Panc1 (cell line): Measurements from ENCODE around the gene ZNF587B. TPM values are rescaled to one million over a fixed set of nuclear protein-coding genes. Genes with fewer than 3 reads are reported as not detected.
"Not testable (repeated sequence)": the region's sequence is repeated elsewhere in the genome, so short reads cannot be mapped to it uniquely, and the experiment has no call there.

Experiments
- ATAC-seq: fragments of 200-7000 bp; cut with Tn5 transposase; 2 replicates; pipeline ENCODE4 v1.9.1; 2020; ENCODE audit warnings: mild to moderate bottlenecking, moderate library complexity
- BruUV-seq: library from RNA; stranded (reverse); fragments of 400-500 nt; replicated peaks from 2 replicates; lab custom pipeline; 2021; lab: Mats Ljungman, UMichigan
- CTCF ChIA-PET: fragments of 300-600 bp; sonication (Branson Sonifier 250); formaldehyde crosslinking; loops from one replicate; lab custom pipeline; 2022; ENCODE audit warnings: antibody characterized with exemption; lab: Charles Lee
- POLR2A ChIA-PET: fragments of 300-600 bp; sonication (Branson Sonifier 250); formaldehyde crosslinking; loops from one replicate; lab custom pipeline; 2022; ENCODE audit warnings: antibody characterized with exemption; lab: Charles Lee
- DNase-seq: peaks from one replicate; pipeline ENCODE4 v3.0.0-alpha.2; 2010; ENCODE audit warnings: low read depth, low spot score
- H3K27ac ChIP-seq: 2 replicates; pipeline ENCODE4 v1.5.1; 2011; ENCODE audit warnings: mild to moderate bottlenecking, low read length, inconsistent platforms
- H3K27me3 ChIP-seq: fragments of 200-500 bp; sonication (Bioruptor generic); 2 replicates; pipeline ENCODE4 v1.6.0; 2014; ENCODE audit warnings: low read length, inconsistent platforms; ENCODE audit not compliant: control insufficient read depth, insufficient read depth
- H3K36me3 ChIP-seq: fragments of 200-500 bp; sonication (Bioruptor generic); 2 replicates; pipeline ENCODE4 v1.5.1; 2014; ENCODE audit warnings: inconsistent platforms, mild to moderate bottlenecking, low read length, moderate library complexity; ENCODE audit not compliant: control insufficient read depth, insufficient read depth
- H3K4me1 ChIP-seq: 2 replicates; pipeline ENCODE4 v1.5.1; 2011; ENCODE audit warnings: inconsistent platforms, mild to moderate bottlenecking, low read length, moderate library complexity; ENCODE audit not compliant: control insufficient read depth, insufficient read depth
- H3K4me3 ChIP-seq, 2 experiments: 2 replicates each; pipeline ENCODE4 v1.5.1; 2011 to 2012; ENCODE audit warnings: low read depth in 2 of 2, low read length in 2 of 2, mild to moderate bottlenecking in 2 of 2, inconsistent platforms in 1 of 2, moderate library complexity in 1 of 2
- H3K9me3 ChIP-seq: fragments of 200-500 bp; sonication (Bioruptor generic); 2 replicates; pipeline ENCODE4 v1.5.1; 2014; ENCODE audit warnings: low read depth, mild to moderate bottlenecking, inconsistent platforms, low read length, moderate library complexity; ENCODE audit not compliant: control insufficient read depth, insufficient read depth
- CTCF ChIP-seq: fragments of 450-650 bp; IDR thresholded peaks from 2 replicates; pipeline ENCODE4 v1.5.1; 2017; ENCODE audit warnings: mild to moderate bottlenecking
- POLR2AphosphoS5 ChIP-seq: IDR thresholded peaks from 2 replicates; pipeline ENCODE4 v1.6.1; 2012; ENCODE audit warnings: mild to moderate bottlenecking, low read depth, low read length, moderate library complexity
- REST ChIP-seq, 2 experiments: IDR thresholded peaks; 2 replicates each; pipeline ENCODE4 v1.6.1; 2011 to 2012; ENCODE audit warnings: low read depth in 2 of 2, control low read depth in 1 of 2, low read length in 1 of 2, mild to moderate bottlenecking in 1 of 2, moderate library complexity in 1 of 2; ENCODE audit not compliant: insufficient read depth in 1 of 2
- SIN3A ChIP-seq: IDR thresholded peaks from 2 replicates; pipeline ENCODE4 v1.6.1; 2012; ENCODE audit warnings: low read depth, mild to moderate bottlenecking, low read length, moderate library complexity, borderline replicate concordance; ENCODE audit not compliant: insufficient read depth
- TCF7L2 ChIP-seq: IDR thresholded peaks from 2 replicates; pipeline ENCODE4 v1.6.1; 2011; ENCODE audit warnings: mild to moderate bottlenecking, low read depth, low read length, inconsistent platforms
- in situ Hi-C: cut with HindIII; loops from 2 replicates; pipeline ENCODE4 v1.10.0; 2016; ENCODE audit warnings: low sequenced_read_pairs, low pct_unique_long_range_greater_than_20kb
- intact Hi-C: fragments of 100-400 bp; cut with micrococcal nuclease; formaldehyde crosslinking; loops from one replicate; pipeline ENCODE4 v1.10.0; 2022; ENCODE audit not compliant: unreplicated experiment
- total RNA-seq: library from RNA; stranded (reverse); gene quantifications from one replicate; pipeline ENCODE4 v1.2.1, GENCODE V29; 2021; ENCODE audit not compliant: unreplicated experiment

The ZNF587B gene
- total RNA-seq, 1 experiment from 2014 or later: 17.6 TPM

- ATAC-seq, H3K27me3 ChIP-seq, in situ Hi-C loops, BruUV-seq, POLR2A ChIA-PET, H3K4me1 ChIP-seq, H3K36me3 ChIP-seq, H3K9me3 ChIP-seq, H3K27ac ChIP-seq, DNase-seq, H3K4me3 ChIP-seq: not testable (repeated sequence)
- intact Hi-C loops: loop anchor here (5.0 kb wide), 1 partner anchor 196 kb away; no protein-coding TSS in a partner anchor
- CTCF ChIA-PET: interaction anchor here (0.6 kb wide), 1 partner anchor 692 kb away, joined by 5 read pairs; no protein-coding TSS in a partner anchor
Observed at GRCh38 chr19:57821501-57821900, 8.6 kb upstream of the ZNF587B start.

GRCh38 chr19:57823155-57823554, 6.9 kb upstream of the ZNF587B start:
- CTCF ChIA-PET, H3K36me3 ChIP-seq, ATAC-seq, H3K27me3 ChIP-seq, H3K9me3 ChIP-seq, in situ Hi-C loops, H3K4me3 ChIP-seq, DNase-seq, H3K4me1 ChIP-seq, POLR2A ChIA-PET, H3K27ac ChIP-seq, BruUV-seq: not testable (repeated sequence)
- intact Hi-C loops: loop anchor here (5.0 kb wide), 1 partner anchor 194 kb away; no protein-coding TSS in a partner anchor

- H3K27ac ChIP-seq, ATAC-seq, H3K4me1 ChIP-seq, in situ Hi-C loops, BruUV-seq, H3K36me3 ChIP-seq, H3K9me3 ChIP-seq, H3K27me3 ChIP-seq, CTCF ChIA-PET, H3K4me3 ChIP-seq, DNase-seq, POLR2A ChIA-PET: not testable (repeated sequence)
- intact Hi-C loops: loop anchor here (5.0 kb wide), 1 partner anchor 194 kb away; no protein-coding TSS in a partner anchor
Observed at GRCh38 chr19:57823608-57824007, 6.5 kb upstream of the ZNF587B start.

GRCh38 chr19:57825511-57825910, 4.6 kb upstream of the ZNF587B start:
- ChIA-PET CTCF (no interaction called here), POLR2A (no interaction called here)
- in situ Hi-C loops (no loop called here), intact Hi-C loops (no loop called here)
- Histone ChIP-seq H3K4me1 (peaks cover 4% of the 10 kb centered on the region; the same call in 1 of the 2 replicates), H3K9me3 (no peaks in the 10 kb centered on the region), H3K27me3 (no peaks in the 10 kb centered on the region), H3K4me3 (no peak overlapping the region), H3K27ac (no peak overlapping the region), H3K36me3 (no peaks in the 10 kb centered on the region)
- ATAC-seq: no peak
- BruUV-seq: no TSS peak
- DNase-seq: no peak
- TF ChIP-seq REST (IDR thresholded peaks at IDR 0.05; ENCODE audit: insufficient read depth in 1 of 2, low read depth in 2 of 2, low read length in 1 of 2) (no peak), TCF7L2 (no peak), CTCF (no peak), SIN3A (no peak), POLR2AphosphoS5 (no peak)
